ENCODE results near the gene DDIT4L. TPM values are rescaled to one million over a fixed set of nuclear protein-coding genes. Genes with fewer than 3 reads are reported as not detected.
"Not testable (repeated sequence)": the region's sequence is repeated elsewhere in the genome, so short reads cannot be mapped to it uniquely, and the experiment has no call there.

DDIT4L gene
- total and polyA plus RNA-seq, 2 donors (not counting 3 experiments of a cell fraction or from before 2014, with no cell fraction given), result 0.73 to 2.0 TPM

DNA sequence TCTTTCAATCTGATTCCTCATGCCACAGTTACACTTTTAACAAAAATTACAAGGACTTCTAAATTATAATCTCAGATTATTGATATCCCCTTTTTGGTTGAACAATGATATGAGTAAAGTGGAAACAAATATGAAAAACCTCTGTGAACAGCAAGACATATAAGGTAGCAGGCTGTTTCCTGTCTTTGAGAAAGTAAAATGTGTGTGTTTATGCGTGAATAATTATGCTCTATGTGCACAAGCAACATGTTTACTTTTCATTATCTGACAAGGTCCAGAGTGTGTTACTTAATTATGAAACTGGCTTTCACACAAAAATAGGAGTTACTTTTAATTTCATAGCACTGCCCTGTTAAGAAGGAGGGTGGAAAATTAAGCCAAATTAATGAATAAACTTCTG lies 43.1 kb downstream of the DDIT4L start:
- Histone ChIP-seq H3K27ac (ENCODE audit: insufficient read depth, low read depth, low read length) (no peak overlapping the region), H3K4me3 (replicated peaks in 1 of 3; ENCODE audit: insufficient read depth in 1 of 3, low read depth in 1 of 3, low read length in 3 of 3) (no peak overlapping the region), H2AFZ (ENCODE audit: low read depth, low read length) (no peak overlapping the region), H3K9me1 (replicated peaks; ENCODE audit: control insufficient read depth, extremely low read depth, insufficient read depth, low read length) (no peaks in the 10 kb centered on the region), H3K9ac (replicated peaks; ENCODE audit: extremely low read depth, insufficient read depth, low read length) (no peak overlapping the region), H4K20me1 (replicated peaks; ENCODE audit: control insufficient read depth, extremely low read depth, insufficient read depth, low read length) (no peaks in the 10 kb centered on the region), H3K36me3 (ENCODE audit: control insufficient read depth in 2 of 2, extremely low read depth in 1 of 2, insufficient read depth in 2 of 2, low read length in 2 of 2) (no peaks in the 10 kb centered on the region), H3K27me3 (ENCODE audit: control insufficient read depth in 2 of 2, insufficient read depth in 2 of 2, low read length in 2 of 2) (no peaks in the 10 kb centered on the region), H3K4me1 (ENCODE audit: control insufficient read depth, extremely low read depth, insufficient read depth, low read length) (no peaks in the 10 kb centered on the region), H3K79me2 (ENCODE audit: control insufficient read depth, insufficient read depth, low read length) (no peaks in the 10 kb centered on the region), H3K9me3 (replicated peaks; ENCODE audit: control insufficient read depth, insufficient read depth, low read length) (no peaks in the 10 kb centered on the region), H3K4me2 (ENCODE audit: insufficient read depth, low read length) (no peak overlapping the region)
- dilution Hi-C loops (cut with MboI; ENCODE audit: extremely low pct_ligation_motif_present, low sequenced_read_pairs) (no loop called here), intact Hi-C loops (cut with micrococcal nuclease) (no loop called here)
- DNase-seq (ENCODE audit: low read depth, low spot score), result no peak
- ChIA-PET POLR2A (no interaction called here), CTCF (interaction anchor here (1.7 kb wide), 1 partner anchor 11 kb away, joined by 4 read pairs; no protein-coding TSS in a partner anchor)
- no TSS peak for BruUV-seq (replicated peaks)
- no peak for FAIRE-seq
- TF ChIP-seq, protein P1, sequence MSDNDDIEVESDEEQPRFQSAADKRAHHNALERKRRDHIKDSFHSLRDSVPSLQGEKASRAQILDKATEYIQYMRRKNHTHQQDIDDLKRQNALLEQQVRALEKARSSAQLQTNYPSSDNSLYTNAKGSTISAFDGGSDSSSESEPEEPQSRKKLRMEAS (IDR thresholded peaks at IDR 0.05; ENCODE audit: insufficient read depth, insufficient read length), result no peak
- TF ChIP-seq POLR2A (IDR thresholded peaks at IDR 0.05; ENCODE audit: low read depth, low read length) (no peak), POLR2AphosphoS5 (IDR thresholded peaks at IDR 0.05; ENCODE audit: insufficient read depth, low read depth, low read length) (no peak), JUN (IDR thresholded peaks at IDR 0.05; ENCODE audit: borderline replicate concordance, insufficient read depth, insufficient read length, low read depth) (no peak), GATA2 (IDR thresholded peaks at IDR 0.05; ENCODE audit: insufficient read depth, insufficient read length, low read depth, low read length) (no peak)

DNA sequence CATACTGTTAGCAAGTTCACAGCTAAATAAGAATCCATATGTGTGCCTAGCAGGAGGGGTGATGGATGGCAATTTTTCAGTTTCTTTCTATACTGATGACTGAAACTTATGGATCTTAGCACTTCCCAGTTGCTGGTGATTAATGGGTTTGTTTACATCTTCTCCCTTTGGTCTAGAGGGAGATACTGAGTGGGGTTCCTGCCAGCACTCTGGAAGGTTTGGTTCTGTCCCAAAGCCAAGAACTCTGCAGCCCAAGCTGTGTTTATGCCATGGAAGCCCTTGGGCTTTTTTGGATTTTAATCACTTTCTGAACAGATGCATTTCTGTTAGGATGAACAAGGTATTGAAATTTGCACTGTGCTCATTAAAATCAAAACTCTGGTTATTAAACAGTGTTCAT lies 43.5 kb downstream of the DDIT4L start:
- no peaks in the 10 kb centered on the region for H4K20me1 ChIP-seq (replicated peaks; ENCODE audit: control insufficient read depth, extremely low read depth, insufficient read depth, low read length)
- TF ChIP-seq, protein P1 (IDR thresholded peaks at IDR 0.05; ENCODE audit: insufficient read depth, insufficient read length), result no peak
- no peak for TF ChIP-seq FOS (IDR thresholded peaks at IDR 0.05; ENCODE audit: borderline replicate concordance, insufficient read depth, low read length)
- no peaks in the 10 kb centered on the region for H3K79me2 ChIP-seq (ENCODE audit: control insufficient read depth, insufficient read depth, low read length)
- intact Hi-C loops (cut with micrococcal nuclease), result no loop called here
- H3K27ac ChIP-seq (ENCODE audit: insufficient read depth, low read depth, low read length), result no peak overlapping the region
- no TSS peak for BruUV-seq (replicated peaks)
- peaks cover 0 to 2% of the 10 kb centered on the region in 2 experiments for H3K27me3 ChIP-seq (ENCODE audit: control insufficient read depth in 2 of 2, insufficient read depth in 2 of 2, low read length in 2 of 2)
- no peak overlapping the region for H3K4me2 ChIP-seq (ENCODE audit: insufficient read depth, low read length)
- dilution Hi-C loops (cut with MboI; ENCODE audit: extremely low pct_ligation_motif_present, low sequenced_read_pairs), result no loop called here
- H3K36me3 ChIP-seq (ENCODE audit: control insufficient read depth in 2 of 2, extremely low read depth in 1 of 2, insufficient read depth in 2 of 2, low read length in 2 of 2), result no peaks in the 10 kb centered on the region
- no peaks in the 10 kb centered on the region for H3K9me3 ChIP-seq (replicated peaks; ENCODE audit: control insufficient read depth, insufficient read depth, low read length)
- H3K4me1 ChIP-seq (ENCODE audit: control insufficient read depth, extremely low read depth, insufficient read depth, low read length), result no peaks in the 10 kb centered on the region
- FAIRE-seq, result no peak
- no peaks in the 10 kb centered on the region for H3K9me1 ChIP-seq (replicated peaks; ENCODE audit: control insufficient read depth, extremely low read depth, insufficient read depth, low read length)
- ChIA-PET POLR2A (no interaction called here), CTCF (interaction anchor here (1.7 kb wide), 1 partner anchor 10 kb away, joined by 4 read pairs; no protein-coding TSS in a partner anchor)
- no peak overlapping the region for H3K4me3 ChIP-seq (replicated peaks in 1 of 3; ENCODE audit: insufficient read depth in 1 of 3, low read depth in 1 of 3, low read length in 3 of 3)
- DNase-seq (ENCODE audit: low read depth, low spot score), result no peak
- no peak overlapping the region for H2AFZ ChIP-seq (ENCODE audit: low read depth, low read length)
- no peak overlapping the region for H3K9ac ChIP-seq (replicated peaks; ENCODE audit: extremely low read depth, insufficient read depth, low read length)

DNA sequence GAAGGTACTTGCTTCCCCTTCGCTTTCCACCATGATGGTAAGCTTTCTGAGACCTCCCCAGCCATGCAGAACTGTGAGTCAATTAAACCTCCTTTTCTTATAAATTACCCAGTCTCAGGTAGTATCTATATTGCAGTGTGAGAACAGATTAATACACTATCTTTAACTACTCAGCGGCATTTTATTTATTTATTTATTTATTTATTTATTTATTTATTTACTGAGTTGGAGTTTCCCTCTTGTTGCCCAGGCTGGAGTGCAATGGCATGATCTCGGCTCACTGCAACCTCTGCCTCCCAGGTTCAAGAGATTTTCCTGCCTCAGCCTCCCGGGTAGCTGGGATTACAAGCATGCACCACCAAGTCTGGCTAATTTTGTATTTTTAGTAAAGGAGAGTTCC lies 52.9 kb downstream of the DDIT4L start:
- dilution Hi-C loops (cut with MboI; ENCODE audit: extremely low pct_ligation_motif_present, low sequenced_read_pairs); BruUV-seq (replicated peaks): not testable (repeated sequence)

More for the DNA sequence above, 52.9 kb downstream of the DDIT4L start:
- H3K9me1 ChIP-seq (replicated peaks; ENCODE audit: control insufficient read depth, extremely low read depth, insufficient read depth, low read length); H3K27ac ChIP-seq (ENCODE audit: insufficient read depth, low read depth, low read length); H3K4me1 ChIP-seq (ENCODE audit: control insufficient read depth, extremely low read depth, insufficient read depth, low read length); H2AFZ ChIP-seq (ENCODE audit: low read depth, low read length); H3K79me2 ChIP-seq (ENCODE audit: control insufficient read depth, insufficient read depth, low read length); H4K20me1 ChIP-seq (replicated peaks; ENCODE audit: control insufficient read depth, extremely low read depth, insufficient read depth, low read length); H3K9ac ChIP-seq (replicated peaks; ENCODE audit: extremely low read depth, insufficient read depth, low read length); FAIRE-seq; DNase-seq (ENCODE audit: low read depth, low spot score); H3K27me3 ChIP-seq (ENCODE audit: control insufficient read depth in 2 of 2, insufficient read depth in 2 of 2, low read length in 2 of 2); H3K4me2 ChIP-seq (ENCODE audit: insufficient read depth, low read length); H3K36me3 ChIP-seq (ENCODE audit: control insufficient read depth in 2 of 2, extremely low read depth in 1 of 2, insufficient read depth in 2 of 2, low read length in 2 of 2); H3K4me3 ChIP-seq (replicated peaks in 1 of 3; ENCODE audit: insufficient read depth in 1 of 3, low read depth in 1 of 3, low read length in 3 of 3); H3K9me3 ChIP-seq (replicated peaks; ENCODE audit: control insufficient read depth, insufficient read depth, low read length); POLR2A ChIA-PET; intact Hi-C loops (cut with micrococcal nuclease): not testable (repeated sequence)
- CTCF ChIA-PET, result interaction anchor here (1.8 kb wide), 1 partner anchor 9 kb away, joined by 4 read pairs; no protein-coding TSS in a partner anchor

Data from endothelial cell of umbilical vein (primary cell).